Stomach (tissue), 4 donors: ENCODE results near the gene IGFBP4.

Experiments used
- EP300 ChIP-seq: sonication (generic); formaldehyde crosslinking; IDR thresholded peaks from one replicate; pipeline ENCODE4 v1.6.1; 2017; ENCODE audit warnings: antibody characterized with exemption
- POLR2A ChIP-seq, 4 donors: fragments of 450-650 bp; IDR thresholded peaks; one replicate each; pipeline ENCODE4 v1.6.1; 2016; ENCODE audit warnings: antibody characterized with exemption in 4 of 4, control low read depth in 2 of 4, mild to moderate bottlenecking in 1 of 4, moderate library complexity in 1 of 4
- TF ChIP-seq, protein P1 (sequence below), 7 experiments: fragments of 450-650 bp in 4 of 7; fragments of 200-600 bp in 3 of 7; sonication (generic) in 3 of 7; IDR thresholded peaks; one replicate each; pipeline ENCODE4 v1.5.1; 2016 to 2019; ENCODE audit warnings: antibody characterized with exemption in 7 of 7, control low read depth in 2 of 7, mild to moderate bottlenecking in 1 of 7

DNA sequence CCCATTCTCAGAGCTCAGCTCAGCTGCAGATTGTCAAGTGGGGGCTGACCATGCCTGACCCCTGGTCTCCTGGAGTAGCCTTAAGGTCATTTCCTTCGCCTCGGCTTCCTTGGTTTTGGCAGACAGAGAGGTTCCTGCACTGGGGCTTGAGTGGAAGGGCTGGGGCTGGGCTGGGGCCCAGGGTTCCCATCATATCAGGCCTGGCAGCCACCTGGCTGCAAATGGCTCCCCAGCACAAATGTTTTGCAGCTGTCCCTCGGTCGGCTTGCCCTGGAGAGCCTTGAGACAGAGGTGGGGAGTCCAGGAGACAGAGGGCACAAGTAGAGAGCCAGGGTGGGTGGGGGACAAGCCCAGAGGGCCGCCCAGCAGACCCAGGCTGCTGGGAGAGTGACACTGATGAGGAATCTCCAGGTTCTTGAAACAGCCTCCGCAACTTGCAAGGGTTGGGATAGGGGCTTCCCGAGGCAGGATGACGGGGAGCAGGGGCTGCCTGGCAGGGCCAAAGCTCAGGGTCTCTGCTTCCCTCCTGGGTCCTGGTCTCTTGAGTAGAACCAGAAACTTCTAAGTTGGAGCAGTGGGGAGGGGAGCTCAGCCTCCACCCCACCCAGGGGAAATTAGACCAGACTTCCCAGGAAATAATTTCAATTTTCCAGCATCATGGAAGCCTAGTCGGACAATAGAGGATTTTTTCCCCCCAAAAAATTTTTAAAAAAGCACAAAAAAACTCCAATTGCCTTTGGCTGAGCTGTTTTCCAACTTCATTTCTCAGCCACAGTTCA lies 19.3 kb downstream of the IGFBP4 start:
- TF ChIP-seq, protein P1, sequence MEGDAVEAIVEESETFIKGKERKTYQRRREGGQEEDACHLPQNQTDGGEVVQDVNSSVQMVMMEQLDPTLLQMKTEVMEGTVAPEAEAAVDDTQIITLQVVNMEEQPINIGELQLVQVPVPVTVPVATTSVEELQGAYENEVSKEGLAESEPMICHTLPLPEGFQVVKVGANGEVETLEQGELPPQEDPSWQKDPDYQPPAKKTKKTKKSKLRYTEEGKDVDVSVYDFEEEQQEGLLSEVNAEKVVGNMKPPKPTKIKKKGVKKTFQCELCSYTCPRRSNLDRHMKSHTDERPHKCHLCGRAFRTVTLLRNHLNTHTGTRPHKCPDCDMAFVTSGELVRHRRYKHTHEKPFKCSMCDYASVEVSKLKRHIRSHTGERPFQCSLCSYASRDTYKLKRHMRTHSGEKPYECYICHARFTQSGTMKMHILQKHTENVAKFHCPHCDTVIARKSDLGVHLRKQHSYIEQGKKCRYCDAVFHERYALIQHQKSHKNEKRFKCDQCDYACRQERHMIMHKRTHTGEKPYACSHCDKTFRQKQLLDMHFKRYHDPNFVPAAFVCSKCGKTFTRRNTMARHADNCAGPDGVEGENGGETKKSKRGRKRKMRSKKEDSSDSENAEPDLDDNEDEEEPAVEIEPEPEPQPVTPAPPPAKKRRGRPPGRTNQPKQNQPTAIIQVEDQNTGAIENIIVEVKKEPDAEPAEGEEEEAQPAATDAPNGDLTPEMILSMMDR (IDR thresholded peaks at IDR 0.05): no peak
- TF ChIP-seq POLR2A (IDR thresholded peaks at IDR 0.05) (no peak), EP300 (no peak)
